Fibroblast of lung (primary cell): ENCODE data around the gene ITGA7. TPM values are rescaled to one million over a fixed set of nuclear protein-coding genes. Genes with fewer than 3 reads are reported as not detected.

Experiments
- DNase-seq, 2 donors: peaks; one replicate each; pipeline versions ENCODE4 v3.0.0 to v3.0.0-alpha.2; 2010; ENCODE audit warnings: low read depth in 2 of 2
- H2AFZ ChIP-seq: 2 replicates; pipeline ENCODE4 v1.5.1; 2012; ENCODE audit warnings: low read length, control low read depth, inconsistent platforms
- H3K27ac ChIP-seq: 2 replicates; pipeline ENCODE4 v1.5.1; 2011; ENCODE audit warnings: low read length, control low read depth; ENCODE audit not compliant: insufficient read depth
- H3K27me3 ChIP-seq: 2 replicates; pipeline ENCODE4 v1.5.1; 2011; ENCODE audit warnings: mild to moderate bottlenecking, low read length; ENCODE audit not compliant: control insufficient read depth, insufficient read depth
- H3K36me3 ChIP-seq: 2 replicates; pipeline ENCODE4 v1.5.1; 2011; ENCODE audit warnings: low read length; ENCODE audit not compliant: control insufficient read depth, insufficient read depth
- H3K4me1 ChIP-seq: 2 replicates; pipeline ENCODE4 v1.5.1; 2011; ENCODE audit warnings: low read length; ENCODE audit not compliant: control insufficient read depth, insufficient read depth; ENCODE audit errors: extremely low read depth
- H3K4me2 ChIP-seq: 2 replicates; pipeline ENCODE4 v1.5.1; 2011; ENCODE audit warnings: low read length, control low read depth; ENCODE audit not compliant: insufficient read depth; ENCODE audit errors: extremely low read depth
- H3K4me3 ChIP-seq, 4 experiments: fragments of 200-600 bp in 1 of 4; sonication (generic) in 1 of 4; replicated peaks in 1 of 4; 2 replicates each; pipeline ENCODE4 v1.5.1; 2011 to 2016; ENCODE audit warnings: low read length in 4 of 4, low read depth in 3 of 4, mild to moderate bottlenecking in 3 of 4, control low read depth in 2 of 4, inconsistent platforms in 1 of 4, mixed read lengths in 1 of 4; ENCODE audit not compliant: insufficient read depth in 1 of 4; ENCODE audit errors: control extremely low read depth in 1 of 4
- H3K79me2 ChIP-seq: 2 replicates; pipeline ENCODE4 v1.5.1; 2012; ENCODE audit warnings: mild to moderate bottlenecking, low read length, inconsistent platforms; ENCODE audit not compliant: control insufficient read depth, insufficient read depth
- H3K9ac ChIP-seq: 2 replicates; pipeline ENCODE4 v1.5.1; 2011; ENCODE audit warnings: mild to moderate bottlenecking, low read length, control low read depth; ENCODE audit not compliant: insufficient read depth
- H3K9me3 ChIP-seq: 2 replicates; pipeline ENCODE4 v1.5.1; 2012; ENCODE audit warnings: low read depth, low read length; ENCODE audit not compliant: control insufficient read depth, insufficient read depth
- H4K20me1 ChIP-seq: 2 replicates; pipeline ENCODE4 v1.5.1; 2011; ENCODE audit warnings: low read length; ENCODE audit not compliant: control insufficient read depth, insufficient read depth; ENCODE audit errors: extremely low read depth
- EZH2 ChIP-seq: IDR thresholded peaks from 2 replicates; pipeline ENCODE4 v1.5.1; 2012; ENCODE audit warnings: low read length, control low read depth, mild to moderate bottlenecking; ENCODE audit errors: missing control alignments
- polyA plus RNA-seq, 2 donors: library from polyadenylated mRNA; depleted of rRNA in 1 of 2; stranded (reverse) in 1 of 2; unstranded in 1 of 2; fragments of >200 nt; gene quantifications; 2 replicates each; pipeline ENCODE4 v1.2.1, GENCODE V29; 2011 to 2012; ENCODE audit warnings: missing spikeins in 1 of 2
- total RNA-seq: library from RNA; depleted of rRNA; stranded (reverse); fragments of >200 nt; gene quantifications from 2 replicates; pipeline ENCODE4 v1.2.1, GENCODE V29; 2014
- TF ChIP-seq, protein P1 (sequence below), 2 donors: IDR thresholded peaks in 1 of 2; conservative IDR thresholded peaks in 1 of 2; 1 replicate in 1 of 2; 2 replicates in 1 of 2; pipeline ENCODE4 v1.5.1; 2011 to 2012; ENCODE audit warnings: low read length in 2 of 2, control low read depth in 1 of 2, inconsistent platforms in 1 of 2, low read depth in 1 of 2, mild to moderate bottlenecking in 1 of 2

The ITGA7 gene
- total and polyA plus RNA-seq, 2 donors (not counting 1 experiment from before 2014, with no cell fraction given): 42.7 to 130 TPM

GRCh38 chr12:55745361-55746173 lies 37.9 kb upstream of the ITGA7 start:
- peak in 1 of 2 donors; percentile 68 for DNase-seq
- Histone ChIP-seq H3K9ac (no peak overlapping the region), H2AFZ (no peak overlapping the region), H3K79me2 (no peaks in the 10 kb centered on the region), H3K27me3 (no peaks in the 10 kb centered on the region), H3K27ac (no peak overlapping the region), H3K4me1 (peaks cover 16% of the 10 kb centered on the region), H3K4me2 (peak overlapping the region; percentile 61), H3K4me3 (peak overlapping the region; percentile 13 to 75 (median 48)), H3K9me3 (no peaks in the 10 kb centered on the region), H3K36me3 (peaks cover 2% of the 10 kb centered on the region), H4K20me1 (no peaks in the 10 kb centered on the region)
- TF ChIP-seq, protein P1, sequence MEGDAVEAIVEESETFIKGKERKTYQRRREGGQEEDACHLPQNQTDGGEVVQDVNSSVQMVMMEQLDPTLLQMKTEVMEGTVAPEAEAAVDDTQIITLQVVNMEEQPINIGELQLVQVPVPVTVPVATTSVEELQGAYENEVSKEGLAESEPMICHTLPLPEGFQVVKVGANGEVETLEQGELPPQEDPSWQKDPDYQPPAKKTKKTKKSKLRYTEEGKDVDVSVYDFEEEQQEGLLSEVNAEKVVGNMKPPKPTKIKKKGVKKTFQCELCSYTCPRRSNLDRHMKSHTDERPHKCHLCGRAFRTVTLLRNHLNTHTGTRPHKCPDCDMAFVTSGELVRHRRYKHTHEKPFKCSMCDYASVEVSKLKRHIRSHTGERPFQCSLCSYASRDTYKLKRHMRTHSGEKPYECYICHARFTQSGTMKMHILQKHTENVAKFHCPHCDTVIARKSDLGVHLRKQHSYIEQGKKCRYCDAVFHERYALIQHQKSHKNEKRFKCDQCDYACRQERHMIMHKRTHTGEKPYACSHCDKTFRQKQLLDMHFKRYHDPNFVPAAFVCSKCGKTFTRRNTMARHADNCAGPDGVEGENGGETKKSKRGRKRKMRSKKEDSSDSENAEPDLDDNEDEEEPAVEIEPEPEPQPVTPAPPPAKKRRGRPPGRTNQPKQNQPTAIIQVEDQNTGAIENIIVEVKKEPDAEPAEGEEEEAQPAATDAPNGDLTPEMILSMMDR (conservative IDR thresholded peaks at IDR 0.05 in 1 of 2, IDR thresholded peaks at IDR 0.05 in 1 of 2; ENCODE audit: low read depth in 1 of 2, low read length in 2 of 2): no peak
- TF ChIP-seq EZH2: no peak

DNA sequence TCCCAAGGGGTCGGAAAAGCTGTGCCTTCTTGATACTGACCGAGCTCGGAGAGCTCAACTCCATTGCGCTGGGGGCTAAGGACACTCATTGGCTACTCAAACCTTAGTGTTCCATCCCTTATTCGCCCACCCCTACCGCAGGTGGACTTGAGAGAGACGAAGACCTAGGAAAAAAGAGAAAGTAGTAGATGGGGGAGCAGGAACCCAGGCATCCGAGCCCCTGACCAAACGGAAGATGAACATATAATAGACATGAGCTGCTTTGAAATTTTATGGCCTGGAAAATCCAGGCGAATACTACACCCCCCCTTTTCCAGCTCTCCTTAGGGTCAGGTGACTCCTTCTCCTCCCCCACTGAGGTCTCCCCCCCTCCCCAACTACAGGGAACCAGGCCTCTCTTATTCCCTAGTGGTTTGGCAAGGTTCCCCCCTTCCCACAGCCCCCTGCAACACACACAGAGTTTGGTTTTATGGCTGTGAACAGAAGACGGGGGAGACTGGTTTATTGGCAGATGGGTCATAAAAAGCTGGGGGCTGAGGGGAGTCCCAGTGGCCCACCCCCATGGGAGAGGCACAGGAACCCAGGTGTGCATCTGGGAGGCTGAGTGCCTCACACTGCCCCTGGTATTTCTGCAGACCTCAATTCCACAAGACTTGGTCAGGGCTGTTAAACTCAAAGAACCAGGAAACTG lies 36.8 kb upstream of the ITGA7 start:
- Histone ChIP-seq H3K79me2 (no peaks in the 10 kb centered on the region), H4K20me1 (no peaks in the 10 kb centered on the region), H2AFZ (no peak overlapping the region), H3K27ac (peak overlapping the region; percentile 24), H3K9me3 (no peaks in the 10 kb centered on the region), H3K4me2 (peak overlapping the region; percentile 96), H3K9ac (no peak overlapping the region), H3K27me3 (no peaks in the 10 kb centered on the region), H3K36me3 (peaks cover 2% of the 10 kb centered on the region), H3K4me1 (peaks cover 16% of the 10 kb centered on the region), H3K4me3 (peak overlapping the region; percentile 70 to 83 (median 74))
- TF ChIP-seq, protein P1 (conservative IDR thresholded peaks at IDR 0.05 in 1 of 2, IDR thresholded peaks at IDR 0.05 in 1 of 2; ENCODE audit: low read depth in 1 of 2, low read length in 2 of 2): no peak
- no peak for TF ChIP-seq EZH2
- no peak for DNase-seq
